A673 (cell line): ENCODE measurements around the gene CYBB. TPM values are rescaled to one million over a fixed set of nuclear protein-coding genes. Genes with fewer than 3 reads are reported as not detected.

Experiments
- BruUV-seq: library from RNA; stranded (reverse); fragments of 400-500 nt; replicated peaks from 2 replicates; lab custom pipeline; 2021; lab: Mats Ljungman, UMichigan
- CTCF ChIA-PET: fragments of 300-600 bp; sonication (Branson Sonifier 250); formaldehyde crosslinking; loops from one replicate; lab custom pipeline; 2022; ENCODE audit warnings: antibody characterized with exemption; lab: Charles Lee
- POLR2A ChIA-PET: fragments of 300-600 bp; sonication (Branson Sonifier 250); formaldehyde crosslinking; loops from one replicate; lab custom pipeline; 2022; ENCODE audit warnings: antibody characterized with exemption; ENCODE audit not compliant: low non-redundant PET; lab: Charles Lee
- DNase-seq: peaks from one replicate; pipeline ENCODE4 v3.0.0-alpha.2; 2015; ENCODE audit warnings: low spot score
- H3K27ac ChIP-seq: fragments of 200-600 bp; sonication (generic); 2 replicates; pipeline ENCODE4 v1.5.1; 2016; ENCODE audit warnings: mixed run types, low read depth, mild to moderate bottlenecking, mixed read lengths, antibody characterized with exemption, low read length; ENCODE audit not compliant: poor library complexity, severe bottlenecking
- H3K27me3 ChIP-seq: fragments of 200-600 bp; sonication (generic); replicated peaks from 2 replicates; pipeline ENCODE4 v1.6.1; 2017; ENCODE audit warnings: mixed run types, low read depth, mild to moderate bottlenecking, mixed read lengths, antibody characterized with exemption, low read length; ENCODE audit not compliant: insufficient read depth, poor library complexity
- H3K36me3 ChIP-seq: fragments of 200-600 bp; sonication (generic); 2 replicates; pipeline ENCODE4 v1.6.1; 2016; ENCODE audit warnings: mixed run types, mild to moderate bottlenecking, mixed read lengths, antibody characterized with exemption, low read length; ENCODE audit not compliant: insufficient read depth, poor library complexity, severe bottlenecking
- H3K4me1 ChIP-seq: fragments of 200-600 bp; sonication (generic); 2 replicates; pipeline ENCODE4 v1.6.1; 2017; ENCODE audit warnings: mixed run types, mild to moderate bottlenecking, mixed read lengths, antibody characterized with exemption, low read length; ENCODE audit not compliant: insufficient read depth, poor library complexity, severe bottlenecking
- H3K4me3 ChIP-seq: fragments of 200-600 bp; sonication (generic); 2 replicates; pipeline ENCODE4 v1.5.1; 2016; ENCODE audit warnings: low read depth, mixed run types, mild to moderate bottlenecking, mixed read lengths, low read length; ENCODE audit not compliant: poor library complexity, severe bottlenecking
- H3K9me3 ChIP-seq: fragments of 200-600 bp; sonication (generic); 2 replicates; pipeline ENCODE4 v1.6.1; 2016; ENCODE audit warnings: mixed run types, low read depth, mild to moderate bottlenecking, mixed read lengths, antibody characterized with exemption, low read length; ENCODE audit not compliant: poor library complexity, severe bottlenecking
- EZH2 ChIP-seq: fragments of 200-600 bp; sonication (generic); IDR thresholded peaks from 2 replicates; pipeline ENCODE4 v1.6.1; 2017; ENCODE audit warnings: borderline replicate concordance, low read depth, mild to moderate bottlenecking, mixed read lengths, antibody characterized with exemption, low read length; ENCODE audit not compliant: poor library complexity, severe bottlenecking
- intact Hi-C: fragments of 100-400 bp; cut with micrococcal nuclease; formaldehyde crosslinking; loops from one replicate; pipeline ENCODE4 v1.10.0; 2022; ENCODE audit not compliant: unreplicated experiment
- total RNA-seq: library from RNA; stranded (reverse); gene quantifications from 2 replicates; pipeline ENCODE4 v1.2.3, GENCODE V29; 2021
- TF ChIP-seq, protein P1 (sequence below): fragments of 300-800, 200-600 bp; sonication (generic); conservative IDR thresholded peaks from 2 replicates; pipeline ENCODE4 v1.5.1; 2017; ENCODE audit warnings: low read depth, mild to moderate bottlenecking, antibody characterized with exemption, low read length, moderate library complexity, mixed read lengths

CYBB gene
- total RNA-seq, 1 experiment from 2014 or later = not detected

- ChIA-PET CTCF (no interaction called here), POLR2A (no interaction called here)
- H3K27me3 ChIP-seq = no peaks in the 10 kb centered on the region
- no TSS peak for BruUV-seq
- H3K9me3 ChIP-seq = no peaks in the 10 kb centered on the region
- no peak overlapping the region for H3K4me3 ChIP-seq
- intact Hi-C loops = loop anchor here (5.0 kb wide), 1 partner anchor 313 kb away; no protein-coding TSS in a partner anchor
- H3K27ac ChIP-seq = no peak overlapping the region
- H3K36me3 ChIP-seq = no peaks in the 10 kb centered on the region
- no peak for TF ChIP-seq EZH2
- TF ChIP-seq, protein P1, sequence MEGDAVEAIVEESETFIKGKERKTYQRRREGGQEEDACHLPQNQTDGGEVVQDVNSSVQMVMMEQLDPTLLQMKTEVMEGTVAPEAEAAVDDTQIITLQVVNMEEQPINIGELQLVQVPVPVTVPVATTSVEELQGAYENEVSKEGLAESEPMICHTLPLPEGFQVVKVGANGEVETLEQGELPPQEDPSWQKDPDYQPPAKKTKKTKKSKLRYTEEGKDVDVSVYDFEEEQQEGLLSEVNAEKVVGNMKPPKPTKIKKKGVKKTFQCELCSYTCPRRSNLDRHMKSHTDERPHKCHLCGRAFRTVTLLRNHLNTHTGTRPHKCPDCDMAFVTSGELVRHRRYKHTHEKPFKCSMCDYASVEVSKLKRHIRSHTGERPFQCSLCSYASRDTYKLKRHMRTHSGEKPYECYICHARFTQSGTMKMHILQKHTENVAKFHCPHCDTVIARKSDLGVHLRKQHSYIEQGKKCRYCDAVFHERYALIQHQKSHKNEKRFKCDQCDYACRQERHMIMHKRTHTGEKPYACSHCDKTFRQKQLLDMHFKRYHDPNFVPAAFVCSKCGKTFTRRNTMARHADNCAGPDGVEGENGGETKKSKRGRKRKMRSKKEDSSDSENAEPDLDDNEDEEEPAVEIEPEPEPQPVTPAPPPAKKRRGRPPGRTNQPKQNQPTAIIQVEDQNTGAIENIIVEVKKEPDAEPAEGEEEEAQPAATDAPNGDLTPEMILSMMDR = no peak
- DNase-seq = no peak
- no peaks in the 10 kb centered on the region for H3K4me1 ChIP-seq
Measured at GRCh38 chrX:37820646-37821045, 40.8 kb downstream of the CYBB start.

- H3K36me3 ChIP-seq = no peaks in the 10 kb centered on the region
- ChIA-PET CTCF (interaction anchor here (0.7 to 1.3 kb wide), 2 partner anchors 79 to 82 kb away, joined by 3 to 6 read pairs; no protein-coding TSS in a partner anchor), POLR2A (no interaction called here)
- H3K4me3 ChIP-seq = no peak overlapping the region
- H3K9me3 ChIP-seq = no peaks in the 10 kb centered on the region
- intact Hi-C loops = loop anchor here (1.0 to 5.0 kb wide), 2 partner anchors 79 to 317 kb away; no protein-coding TSS in a partner anchor
- no peak for DNase-seq
- H3K27ac ChIP-seq = no peak overlapping the region
- no peaks in the 10 kb centered on the region for H3K27me3 ChIP-seq
- no TSS peak for BruUV-seq
- TF ChIP-seq, protein P1 = no peak
- TF ChIP-seq EZH2 = no peak
- no peaks in the 10 kb centered on the region for H3K4me1 ChIP-seq
Measured at GRCh38 chrX:37824491-37825214, 44.8 kb downstream of the CYBB start.

GRCh38 chrX:37825215-37825842 is 45.5 kb downstream of the CYBB start:
- DNase-seq = peak; percentile 56

More at GRCh38 chrX:37825215-37825842, 45.5 kb downstream of the CYBB start:
- H3K9me3 ChIP-seq = no peaks in the 10 kb centered on the region
- H3K4me1 ChIP-seq = no peaks in the 10 kb centered on the region
- ChIA-PET CTCF (interaction anchor here (0.7 to 1.3 kb wide), 2 partner anchors 80 to 82 kb away, joined by 3 to 6 read pairs; no protein-coding TSS in a partner anchor), POLR2A (no interaction called here)
- no peak for TF ChIP-seq EZH2
- TF ChIP-seq, protein P1 = peak; percentile 89
- intact Hi-C loops = loop anchor here (1.0 kb wide), 1 partner anchor 80 kb away; no protein-coding TSS in a partner anchor
- H3K36me3 ChIP-seq = no peaks in the 10 kb centered on the region
- no peaks in the 10 kb centered on the region for H3K27me3 ChIP-seq
- no TSS peak for BruUV-seq
- no peak overlapping the region for H3K4me3 ChIP-seq
- no peak overlapping the region for H3K27ac ChIP-seq
